ENCODE data around the gene PTF1A. TPM values are rescaled to one million over a fixed set of nuclear protein-coding genes. Genes with fewer than 3 reads are reported as not detected.

Gene PTF1A
- total RNA-seq, 1 experiment from 2014 or later = not detected

DNA sequence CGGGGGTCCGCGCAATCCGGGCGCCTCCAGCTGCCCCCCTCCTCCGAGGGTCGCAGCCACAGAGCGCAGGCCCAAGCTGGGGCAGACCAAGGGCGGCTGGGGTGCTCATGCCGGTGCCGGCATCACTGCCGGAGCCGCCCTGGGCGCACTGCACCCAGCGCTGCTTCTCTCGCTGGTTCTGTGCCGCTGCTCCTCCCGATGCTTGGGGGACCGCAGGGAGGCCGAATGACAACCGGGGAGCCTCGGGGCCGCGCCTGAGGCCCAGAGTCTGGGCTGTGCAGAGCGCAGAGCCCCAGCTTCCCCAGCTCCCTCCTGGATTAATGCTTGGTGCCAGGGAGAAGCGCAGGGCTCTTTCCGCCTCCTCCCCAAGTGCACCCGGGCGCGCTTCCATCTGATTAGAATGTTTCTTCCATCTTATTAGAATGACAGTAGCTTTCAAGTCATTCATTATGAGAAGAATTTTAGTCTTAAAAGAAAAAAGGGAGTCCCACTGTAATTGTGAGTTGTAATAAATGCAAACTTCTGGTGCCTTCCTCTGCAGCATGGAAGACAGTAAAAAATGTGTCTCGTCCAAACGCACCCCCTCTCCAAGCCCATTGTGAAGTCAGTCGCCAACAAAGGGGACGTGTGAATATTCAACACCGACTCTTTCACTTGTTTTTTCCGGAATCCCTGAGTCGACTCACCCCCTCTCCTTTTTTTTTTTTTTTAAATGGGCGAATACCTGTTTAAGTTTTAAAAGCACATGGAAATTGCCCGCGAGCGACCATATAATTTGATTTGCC is 19.5 kb upstream of the PTF1A start:
- Histone ChIP-seq H3K27ac (ENCODE audit: low read length) (no peak overlapping the region), H3K36me3 (ENCODE audit: control insufficient read depth, insufficient read depth, low read length) (no peaks in the 10 kb centered on the region), H3K4me3 (ENCODE audit: low read depth in 2 of 2, low read length in 2 of 2) (no peak overlapping the region), H3K4me1 (ENCODE audit: control insufficient read depth, insufficient read depth, low read length) (no peaks in the 10 kb centered on the region), H3K9me3 (ENCODE audit: control insufficient read depth, insufficient read depth, low read depth, low read length) (no peaks in the 10 kb centered on the region), H3K27me3 (ENCODE audit: control insufficient read depth, insufficient read depth, low read length) (no peaks in the 10 kb centered on the region; the same call in 1 of the 2 replicates)
- intact Hi-C loops (cut with micrococcal nuclease; ENCODE audit: unreplicated experiment) (loop anchor here (10.0 kb wide), 1 partner anchor 92 kb away; no protein-coding TSS in a partner anchor), in situ Hi-C loops (cut with HindIII; ENCODE audit: low pct_unique_long_range_greater_than_20kb, low sequenced_read_pairs) (no loop called here)
- ATAC-seq (no peak), DNase-seq (ENCODE audit: low read depth, low spot score) (no peak)
- CTCF ChIA-PET = no interaction called here
- POLR2A ChIA-PET = no interaction called here
- TF ChIP-seq TCF7L2 (IDR thresholded peaks at IDR 0.05; ENCODE audit: low read depth, low read length) = no peak
- TF ChIP-seq POLR2AphosphoS5 (IDR thresholded peaks at IDR 0.05; ENCODE audit: low read depth, low read length) = no peak
- no peak for TF ChIP-seq SIN3A (IDR thresholded peaks at IDR 0.05; ENCODE audit: borderline replicate concordance, insufficient read depth, low read depth, low read length)
- TF ChIP-seq, protein P1, sequence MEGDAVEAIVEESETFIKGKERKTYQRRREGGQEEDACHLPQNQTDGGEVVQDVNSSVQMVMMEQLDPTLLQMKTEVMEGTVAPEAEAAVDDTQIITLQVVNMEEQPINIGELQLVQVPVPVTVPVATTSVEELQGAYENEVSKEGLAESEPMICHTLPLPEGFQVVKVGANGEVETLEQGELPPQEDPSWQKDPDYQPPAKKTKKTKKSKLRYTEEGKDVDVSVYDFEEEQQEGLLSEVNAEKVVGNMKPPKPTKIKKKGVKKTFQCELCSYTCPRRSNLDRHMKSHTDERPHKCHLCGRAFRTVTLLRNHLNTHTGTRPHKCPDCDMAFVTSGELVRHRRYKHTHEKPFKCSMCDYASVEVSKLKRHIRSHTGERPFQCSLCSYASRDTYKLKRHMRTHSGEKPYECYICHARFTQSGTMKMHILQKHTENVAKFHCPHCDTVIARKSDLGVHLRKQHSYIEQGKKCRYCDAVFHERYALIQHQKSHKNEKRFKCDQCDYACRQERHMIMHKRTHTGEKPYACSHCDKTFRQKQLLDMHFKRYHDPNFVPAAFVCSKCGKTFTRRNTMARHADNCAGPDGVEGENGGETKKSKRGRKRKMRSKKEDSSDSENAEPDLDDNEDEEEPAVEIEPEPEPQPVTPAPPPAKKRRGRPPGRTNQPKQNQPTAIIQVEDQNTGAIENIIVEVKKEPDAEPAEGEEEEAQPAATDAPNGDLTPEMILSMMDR (IDR thresholded peaks at IDR 0.05) = no peak
- TF ChIP-seq, protein P2, sequence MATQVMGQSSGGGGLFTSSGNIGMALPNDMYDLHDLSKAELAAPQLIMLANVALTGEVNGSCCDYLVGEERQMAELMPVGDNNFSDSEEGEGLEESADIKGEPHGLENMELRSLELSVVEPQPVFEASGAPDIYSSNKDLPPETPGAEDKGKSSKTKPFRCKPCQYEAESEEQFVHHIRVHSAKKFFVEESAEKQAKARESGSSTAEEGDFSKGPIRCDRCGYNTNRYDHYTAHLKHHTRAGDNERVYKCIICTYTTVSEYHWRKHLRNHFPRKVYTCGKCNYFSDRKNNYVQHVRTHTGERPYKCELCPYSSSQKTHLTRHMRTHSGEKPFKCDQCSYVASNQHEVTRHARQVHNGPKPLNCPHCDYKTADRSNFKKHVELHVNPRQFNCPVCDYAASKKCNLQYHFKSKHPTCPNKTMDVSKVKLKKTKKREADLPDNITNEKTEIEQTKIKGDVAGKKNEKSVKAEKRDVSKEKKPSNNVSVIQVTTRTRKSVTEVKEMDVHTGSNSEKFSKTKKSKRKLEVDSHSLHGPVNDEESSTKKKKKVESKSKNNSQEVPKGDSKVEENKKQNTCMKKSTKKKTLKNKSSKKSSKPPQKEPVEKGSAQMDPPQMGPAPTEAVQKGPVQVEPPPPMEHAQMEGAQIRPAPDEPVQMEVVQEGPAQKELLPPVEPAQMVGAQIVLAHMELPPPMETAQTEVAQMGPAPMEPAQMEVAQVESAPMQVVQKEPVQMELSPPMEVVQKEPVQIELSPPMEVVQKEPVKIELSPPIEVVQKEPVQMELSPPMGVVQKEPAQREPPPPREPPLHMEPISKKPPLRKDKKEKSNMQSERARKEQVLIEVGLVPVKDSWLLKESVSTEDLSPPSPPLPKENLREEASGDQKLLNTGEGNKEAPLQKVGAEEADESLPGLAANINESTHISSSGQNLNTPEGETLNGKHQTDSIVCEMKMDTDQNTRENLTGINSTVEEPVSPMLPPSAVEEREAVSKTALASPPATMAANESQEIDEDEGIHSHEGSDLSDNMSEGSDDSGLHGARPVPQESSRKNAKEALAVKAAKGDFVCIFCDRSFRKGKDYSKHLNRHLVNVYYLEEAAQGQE (IDR thresholded peaks at IDR 0.05; ENCODE audit: insufficient read depth in 1 of 2, low read depth in 2 of 2, low read length in 1 of 2) = no peak
- no TSS peak for BruUV-seq (replicated peaks)

DNA sequence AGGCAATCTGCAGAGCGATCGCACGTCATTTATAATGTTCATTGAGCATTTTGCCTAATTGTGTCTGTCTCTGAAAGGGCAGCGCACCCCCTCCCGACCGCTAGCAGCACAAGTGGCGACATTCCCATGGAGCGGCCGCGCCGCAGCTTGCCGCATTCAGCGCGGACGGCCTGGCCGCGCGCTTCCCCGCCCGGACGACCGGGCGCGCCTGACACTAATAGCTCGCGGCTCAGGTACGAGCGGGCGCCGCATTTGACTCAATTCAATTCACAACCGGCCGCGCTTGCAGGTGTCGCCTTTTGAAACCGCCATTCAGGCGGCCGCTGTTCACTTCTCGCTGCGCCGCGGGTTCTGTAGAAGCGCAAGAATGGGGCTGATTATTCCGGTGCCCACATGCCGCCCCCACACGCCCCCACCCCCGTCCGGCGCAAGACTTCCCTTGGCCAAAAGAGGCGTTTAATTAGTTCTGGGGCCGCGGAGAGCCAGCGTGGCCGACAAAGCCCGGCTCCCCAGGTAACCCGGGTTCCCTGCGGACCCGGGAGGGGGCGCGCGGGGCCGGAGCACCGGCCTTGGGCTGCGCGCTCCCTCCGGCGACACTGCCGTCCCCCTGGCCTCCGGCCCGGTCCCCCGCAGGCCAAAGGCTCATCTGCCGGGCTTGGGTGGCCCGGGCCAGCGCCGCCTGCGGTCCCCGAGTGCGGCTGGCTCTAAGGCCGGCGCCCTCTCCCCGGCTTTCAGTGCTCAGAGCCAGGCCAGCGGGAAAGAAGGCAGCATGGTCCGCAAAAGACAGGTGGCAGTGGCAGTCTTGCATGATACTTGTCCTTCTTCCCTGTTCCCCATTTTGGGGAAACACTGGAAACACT is 18.7 kb upstream of the PTF1A start:
- Histone ChIP-seq H3K36me3 (ENCODE audit: control insufficient read depth, insufficient read depth, low read length) (no peaks in the 10 kb centered on the region), H3K9me3 (ENCODE audit: control insufficient read depth, insufficient read depth, low read depth, low read length) (no peaks in the 10 kb centered on the region), H3K4me1 (ENCODE audit: control insufficient read depth, insufficient read depth, low read length) (no peaks in the 10 kb centered on the region), H3K27me3 (ENCODE audit: control insufficient read depth, insufficient read depth, low read length) (no peaks in the 10 kb centered on the region; the same call in 1 of the 2 replicates), H3K27ac (ENCODE audit: low read length) (no peak overlapping the region), H3K4me3 (ENCODE audit: low read depth in 2 of 2, low read length in 2 of 2) (no peak overlapping the region)
- no TSS peak for BruUV-seq (replicated peaks)
- TF ChIP-seq, protein P1 (IDR thresholded peaks at IDR 0.05) = no peak
- TF ChIP-seq SIN3A (IDR thresholded peaks at IDR 0.05; ENCODE audit: borderline replicate concordance, insufficient read depth, low read depth, low read length) = no peak
- TF ChIP-seq TCF7L2 (IDR thresholded peaks at IDR 0.05; ENCODE audit: low read depth, low read length) = no peak
- no peak for TF ChIP-seq POLR2AphosphoS5 (IDR thresholded peaks at IDR 0.05; ENCODE audit: low read depth, low read length)
- ATAC-seq (no peak), DNase-seq (ENCODE audit: low read depth, low spot score) (no peak)
- POLR2A ChIA-PET = no interaction called here
- intact Hi-C loops (cut with micrococcal nuclease; ENCODE audit: unreplicated experiment) = loop anchor here (10.0 kb wide), 1 partner anchor 91 kb away; no protein-coding TSS in a partner anchor
- in situ Hi-C loops (cut with HindIII; ENCODE audit: low pct_unique_long_range_greater_than_20kb, low sequenced_read_pairs) = no loop called here
- CTCF ChIA-PET = no interaction called here
